Activated T-helper 17 cell treated with anti-CD3 and anti-CD28 coated beads, Interleukin-2, amount 50 U/mL, for 72 hours (primary cell): ENCODE data around the gene VTI1B. TPM values are rescaled to one million over a fixed set of nuclear protein-coding genes. Genes with fewer than 3 reads are reported as not detected.

Experiments used
- ATAC-seq: fragments of 150-1000 bp; cut with Tn5 transposase; replicated peaks from 2 replicates; pipeline ENCODE4 v1.10.0; 2021; ENCODE audit warnings: mild to moderate bottlenecking, moderate library complexity
- H3K27ac Mint-ChIP-seq: one replicate; pipeline ENCODE4 v1.8.0; 2022; ENCODE audit warnings: mixed read lengths
- H3K27me3 Mint-ChIP-seq: one replicate; pipeline ENCODE4 v1.8.0; 2022; ENCODE audit warnings: mixed read lengths
- H3K36me3 Mint-ChIP-seq: one replicate; pipeline ENCODE4 v1.8.0; 2022; ENCODE audit warnings: low read depth, mild to moderate bottlenecking, mixed read lengths
- H3K4me1 Mint-ChIP-seq: one replicate; pipeline ENCODE4 v1.8.0; 2022; ENCODE audit warnings: mixed read lengths
- H3K4me3 Mint-ChIP-seq: one replicate; pipeline ENCODE4 v1.8.0; 2022; ENCODE audit warnings: mild to moderate bottlenecking, mixed read lengths
- H3K9me3 Mint-ChIP-seq: one replicate; pipeline ENCODE4 v1.8.0; 2022; ENCODE audit warnings: mixed read lengths
- total RNA-seq, 2 donors: library from RNA; stranded (reverse); gene quantifications; one replicate each; pipeline ENCODE4 v1.2.3, GENCODE V29; 2022

VTI1B gene
- total RNA-seq, 2 donors from 2014 or later: 29.3 to 68.1 TPM

DNA sequence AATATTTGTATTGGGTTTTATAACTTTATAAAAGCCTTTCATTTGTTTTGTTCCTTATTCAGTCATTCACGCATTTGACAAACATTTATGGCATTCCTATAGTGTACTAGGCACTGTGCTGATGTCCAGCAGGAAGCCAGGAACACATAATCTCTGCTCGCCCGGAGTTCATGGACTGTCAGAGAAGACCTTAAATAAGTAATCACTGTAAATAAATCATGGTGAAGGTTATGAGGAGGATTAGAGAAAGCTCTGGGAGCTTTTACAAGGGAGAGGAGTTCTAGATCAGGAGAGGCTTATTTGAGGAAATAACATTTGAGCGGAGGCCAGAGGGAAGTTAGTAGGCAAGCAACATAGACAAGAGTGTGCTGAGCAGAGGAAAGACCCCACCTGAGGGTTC is 22.6 kb upstream of the VTI1B start:
- no peak overlapping the region for H3K4me3 Mint-ChIP-seq
- ATAC-seq: no peak
- H3K4me1 Mint-ChIP-seq: peaks cover 5% of the 10 kb centered on the region
- no peaks in the 10 kb centered on the region for H3K27me3 Mint-ChIP-seq
- no peaks in the 10 kb centered on the region for H3K9me3 Mint-ChIP-seq
- H3K36me3 Mint-ChIP-seq: peaks cover 19% of the 10 kb centered on the region
- H3K27ac Mint-ChIP-seq: no peak overlapping the region

- Mint-ChIP-seq H3K27me3 (no peaks in the 10 kb centered on the region), H3K9me3 (no peaks in the 10 kb centered on the region), H3K27ac (peak within 1 kb of the TSS; percentile 92), H3K4me1 (peaks cover 5% of the 10 kb centered on the region), H3K4me3 (peak within 1 kb of the TSS; percentile 91), H3K36me3 (peaks cover 34% of the 10 kb centered on the region)
- peak; percentile 83 for ATAC-seq
Measured at GRCh38 chr14:67695394-67695949, 21.0 kb upstream of the VTI1B start, which contains the start of gene RDH11. Gene RDH11, minus strand, starts transcription at chr14:67695764. Its CDS starts 61 bp downstream, at chr14:67695703.

- H3K27me3 Mint-ChIP-seq: no peaks in the 10 kb centered on the region
- peak overlapping the region; percentile 92 for H3K27ac Mint-ChIP-seq
- peaks cover 5% of the 10 kb centered on the region for H3K4me1 Mint-ChIP-seq
- peak overlapping the region; percentile 91 for H3K4me3 Mint-ChIP-seq
- ATAC-seq: peak; percentile 93
- H3K36me3 Mint-ChIP-seq: peaks cover 40% of the 10 kb centered on the region
- no peaks in the 10 kb centered on the region for H3K9me3 Mint-ChIP-seq
Measured at GRCh38 chr14:67694791-67695393, 20.5 kb upstream of the VTI1B start.

DNA sequence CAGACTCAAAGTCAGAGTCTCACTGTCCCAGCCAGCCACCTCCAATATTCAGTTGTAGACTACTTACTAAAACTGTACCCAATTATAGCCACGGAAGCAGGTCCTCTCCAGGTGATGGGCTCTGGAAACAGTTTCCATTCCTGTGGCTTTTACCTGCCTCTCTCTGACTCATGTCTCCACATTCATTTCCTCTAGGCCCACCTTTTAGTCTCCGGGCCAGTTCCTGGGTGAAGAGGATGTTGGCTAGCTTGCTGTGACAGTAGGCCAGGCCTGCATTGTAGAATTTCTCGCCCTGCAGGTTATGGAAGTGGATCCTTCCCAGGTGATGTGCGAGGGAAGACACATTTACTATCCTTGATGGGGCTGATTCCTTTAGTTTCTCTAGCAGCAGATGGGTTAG is 15.6 kb upstream of the VTI1B start:
- H3K27ac Mint-ChIP-seq: no peak overlapping the region
- no peak for ATAC-seq
- H3K9me3 Mint-ChIP-seq: no peaks in the 10 kb centered on the region
- no peak overlapping the region for H3K4me3 Mint-ChIP-seq
- H3K36me3 Mint-ChIP-seq: peaks cover 89% of the 10 kb centered on the region
- no peaks in the 10 kb centered on the region for H3K27me3 Mint-ChIP-seq
- H3K4me1 Mint-ChIP-seq: peaks cover 11% of the 10 kb centered on the region

- Mint-ChIP-seq H3K27me3 (no peaks in the 10 kb centered on the region), H3K4me1 (peaks cover 28% of the 10 kb centered on the region), H3K27ac (peak overlapping the region; percentile 27), H3K9me3 (no peaks in the 10 kb centered on the region), H3K36me3 (peaks cover 91% of the 10 kb centered on the region), H3K4me3 (no peak overlapping the region)
- ATAC-seq: no peak
Measured at GRCh38 chr14:67683842-67684241, 9.4 kb upstream of the VTI1B start.

- H3K4me1 Mint-ChIP-seq: peaks cover 29% of the 10 kb centered on the region
- no peaks in the 10 kb centered on the region for H3K27me3 Mint-ChIP-seq
- H3K9me3 Mint-ChIP-seq: no peaks in the 10 kb centered on the region
- no peak for ATAC-seq
- no peak overlapping the region for H3K4me3 Mint-ChIP-seq
- H3K36me3 Mint-ChIP-seq: peaks cover 85% of the 10 kb centered on the region
- peak overlapping the region; percentile 80 for H3K27ac Mint-ChIP-seq
Measured at GRCh38 chr14:67680941-67681340, 6.5 kb upstream of the VTI1B start.

- Mint-ChIP-seq H3K9me3 (no peaks in the 10 kb centered on the region), H3K4me3 (peak overlapping the region; percentile 37), H3K4me1 (peaks cover 29% of the 10 kb centered on the region), H3K27me3 (no peaks in the 10 kb centered on the region), H3K36me3 (peaks cover 77% of the 10 kb centered on the region), H3K27ac (peak overlapping the region; percentile 80)
- peak; percentile 100 for ATAC-seq
Measured at GRCh38 chr14:67680121-67680602, 5.7 kb upstream of the VTI1B start.

DNA sequence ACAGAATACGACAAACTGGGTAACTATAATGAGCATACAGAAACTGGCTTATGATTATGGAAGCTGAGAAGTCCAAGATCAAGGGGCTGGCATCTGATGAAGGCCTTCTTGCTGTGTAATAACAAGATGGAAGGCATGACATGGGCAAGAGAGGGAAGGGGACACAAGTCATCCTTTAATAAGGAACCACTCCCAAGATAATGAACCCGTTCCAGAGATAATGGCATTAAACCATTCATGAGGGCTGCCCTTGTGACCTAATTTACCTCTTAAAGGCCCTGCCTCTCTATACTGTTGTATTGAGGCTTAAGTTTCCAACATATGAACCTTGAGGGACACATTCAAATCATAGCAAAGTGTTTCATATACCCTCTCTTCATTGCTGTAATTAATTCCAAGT is 4.6 kb upstream of the VTI1B start:
- no peaks in the 10 kb centered on the region for H3K27me3 Mint-ChIP-seq
- H3K4me3 Mint-ChIP-seq: no peak overlapping the region
- peaks cover 27% of the 10 kb centered on the region for H3K4me1 Mint-ChIP-seq
- no peak overlapping the region for H3K27ac Mint-ChIP-seq
- no peak for ATAC-seq
- no peaks in the 10 kb centered on the region for H3K9me3 Mint-ChIP-seq
- H3K36me3 Mint-ChIP-seq: peaks cover 66% of the 10 kb centered on the region

DNA sequence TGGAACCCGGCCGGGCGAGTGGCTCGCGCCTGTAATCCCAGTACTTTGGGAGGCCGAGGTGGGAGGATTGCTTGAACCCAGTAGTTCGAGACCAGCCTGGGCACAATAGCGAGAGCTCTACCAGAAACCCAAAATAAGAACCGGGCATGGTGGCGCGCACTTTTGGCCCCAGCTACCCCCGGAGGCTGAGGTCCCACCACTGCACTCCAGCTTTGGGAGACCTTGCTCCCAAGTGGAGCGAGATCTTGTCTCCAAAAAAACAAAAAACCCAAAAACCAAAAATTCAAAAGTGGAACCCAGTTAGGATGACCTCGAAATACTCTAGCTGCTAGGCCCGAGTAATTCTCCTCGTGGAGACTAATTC is 769 bp upstream of the VTI1B start:
- no peak for ATAC-seq
- peak overlapping the region; percentile 61 for H3K27ac Mint-ChIP-seq
- H3K4me1 Mint-ChIP-seq: peaks cover 17% of the 10 kb centered on the region
- no peaks in the 10 kb centered on the region for H3K9me3 Mint-ChIP-seq
- H3K4me3 Mint-ChIP-seq: peak overlapping the region; percentile 83
- peaks cover 30% of the 10 kb centered on the region for H3K36me3 Mint-ChIP-seq
- H3K27me3 Mint-ChIP-seq: no peaks in the 10 kb centered on the region

- Mint-ChIP-seq H3K27ac (peak overlapping the region; percentile 84), H3K9me3 (no peaks in the 10 kb centered on the region), H3K36me3 (peaks cover 23% of the 10 kb centered on the region), H3K4me1 (peaks cover 16% of the 10 kb centered on the region), H3K27me3 (no peaks in the 10 kb centered on the region), H3K4me3 (peak overlapping the region; percentile 83)
- peak; percentile 90 for ATAC-seq
Measured at GRCh38 chr14:67674139-67674479, 323 bp downstream of the VTI1B start.

- no peak for ATAC-seq
- H3K27me3 Mint-ChIP-seq: no peaks in the 10 kb centered on the region
- peaks cover 23% of the 10 kb centered on the region for H3K36me3 Mint-ChIP-seq
- H3K9me3 Mint-ChIP-seq: no peaks in the 10 kb centered on the region
- peak overlapping the region; percentile 83 for H3K4me3 Mint-ChIP-seq
- H3K27ac Mint-ChIP-seq: peak overlapping the region; percentile 84
- peaks cover 20% of the 10 kb centered on the region for H3K4me1 Mint-ChIP-seq
Measured at GRCh38 chr14:67673451-67673850, 981 bp downstream of the VTI1B start.

DNA sequence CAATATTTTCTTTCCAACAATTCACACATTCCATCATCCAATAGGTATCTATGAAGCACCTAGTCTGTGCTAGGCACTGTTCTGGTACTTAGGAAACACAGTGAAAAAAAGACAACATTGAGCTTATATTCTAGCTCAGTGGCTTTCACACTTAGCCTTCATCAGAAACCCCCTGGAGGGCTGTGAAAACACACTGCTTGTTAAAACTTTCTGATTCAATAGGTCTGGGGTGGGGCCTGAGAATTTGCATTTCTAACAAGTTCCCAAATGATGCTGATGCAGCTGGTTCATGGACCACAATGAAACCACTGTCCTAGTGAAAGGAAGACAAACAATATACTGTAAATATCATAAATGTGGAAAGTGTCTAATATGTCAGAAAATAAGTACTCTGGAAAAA is 5.9 kb downstream of the VTI1B start:
- no peaks in the 10 kb centered on the region for H3K9me3 Mint-ChIP-seq
- H3K27ac Mint-ChIP-seq: peak overlapping the region; percentile 15
- H3K36me3 Mint-ChIP-seq: no peaks in the 10 kb centered on the region
- H3K4me1 Mint-ChIP-seq: peaks cover 42% of the 10 kb centered on the region
- ATAC-seq: peak; percentile 69
- H3K4me3 Mint-ChIP-seq: no peak overlapping the region
- H3K27me3 Mint-ChIP-seq: no peaks in the 10 kb centered on the region

DNA sequence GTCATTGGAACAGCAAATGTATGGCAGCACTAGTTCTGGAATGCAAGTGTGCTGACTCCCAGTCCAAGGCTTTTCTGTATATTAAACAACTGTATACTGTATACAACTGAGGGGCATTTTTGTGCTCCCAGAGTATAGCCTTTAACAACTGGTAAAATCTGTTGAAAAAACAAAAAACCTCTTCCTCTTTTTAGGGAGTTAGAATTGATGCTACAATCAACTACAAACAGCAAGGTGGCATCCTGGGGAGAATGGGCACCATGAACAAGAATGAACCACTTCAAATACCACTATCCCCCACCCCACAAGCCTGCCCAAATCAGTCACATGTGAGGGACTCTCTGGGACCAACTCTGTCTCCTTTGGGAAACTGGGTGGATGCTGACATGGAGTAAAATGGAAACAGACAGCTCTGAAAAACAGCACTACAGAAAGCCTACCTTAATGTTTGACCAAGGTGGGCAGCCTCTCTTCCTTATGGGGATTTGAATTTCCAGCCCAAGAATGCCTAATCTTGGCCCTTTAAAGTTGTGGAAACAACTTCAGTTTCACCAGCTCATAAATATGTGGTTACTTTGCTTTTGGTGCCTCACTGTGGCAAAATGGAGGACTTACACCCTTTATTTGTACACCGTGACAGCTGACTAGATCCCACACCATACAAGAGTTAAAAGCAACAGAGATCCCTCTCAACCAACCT is 7.5 kb downstream of the VTI1B start:
- peaks cover 35% of the 10 kb centered on the region for H3K4me1 Mint-ChIP-seq
- no peaks in the 10 kb centered on the region for H3K9me3 Mint-ChIP-seq
- H3K27me3 Mint-ChIP-seq: no peaks in the 10 kb centered on the region
- H3K27ac Mint-ChIP-seq: peak overlapping the region; percentile 87
- peak; percentile 82 for ATAC-seq
- peak overlapping the region; percentile 38 for H3K4me3 Mint-ChIP-seq
- H3K36me3 Mint-ChIP-seq: peaks cover 12% of the 10 kb centered on the region

DNA sequence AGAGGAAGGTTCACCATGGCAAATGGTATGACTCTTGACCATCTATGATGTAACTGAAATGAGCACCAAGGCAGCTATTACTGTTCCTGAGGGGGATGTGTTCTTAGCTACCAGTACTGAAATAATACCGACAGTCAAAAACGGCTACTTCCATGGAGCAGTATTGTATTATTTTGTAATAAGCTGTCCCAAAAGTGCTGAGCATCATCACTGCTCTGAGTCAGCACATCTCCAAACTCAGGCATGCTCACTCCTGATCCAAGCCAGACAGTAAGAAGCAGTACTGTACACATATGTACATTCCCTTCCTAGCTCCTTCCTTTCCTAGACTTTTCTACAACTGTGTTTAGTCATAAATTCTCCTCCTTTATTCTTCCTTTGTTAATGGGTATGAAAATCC is 8.6 kb downstream of the VTI1B start:
- H3K36me3 Mint-ChIP-seq: peaks cover 19% of the 10 kb centered on the region
- H3K27ac Mint-ChIP-seq: peak overlapping the region; percentile 87
- H3K4me3 Mint-ChIP-seq: peak overlapping the region; percentile 38
- peak; percentile 25 for ATAC-seq
- H3K27me3 Mint-ChIP-seq: no peaks in the 10 kb centered on the region
- no peaks in the 10 kb centered on the region for H3K9me3 Mint-ChIP-seq
- peaks cover 35% of the 10 kb centered on the region for H3K4me1 Mint-ChIP-seq

DNA sequence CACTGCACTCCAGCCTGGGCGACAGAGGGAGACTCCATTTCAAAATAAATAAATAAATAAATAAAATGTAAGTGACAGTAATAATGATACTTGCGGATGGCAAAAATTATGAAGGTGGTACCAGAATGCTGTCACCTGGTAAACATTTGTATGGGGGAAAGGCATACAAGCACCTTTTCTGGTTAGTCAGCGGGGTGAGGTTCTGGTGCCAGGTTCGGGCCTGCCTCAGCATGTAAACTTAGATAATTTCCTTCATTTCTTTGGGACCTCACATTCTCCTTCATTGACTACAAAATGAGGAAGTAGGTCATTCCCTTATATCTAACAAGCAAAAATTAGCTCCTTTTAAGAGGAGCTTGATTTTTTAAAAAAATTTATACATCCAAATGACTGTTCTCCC is 10.8 kb downstream of the VTI1B start:
- H3K36me3 Mint-ChIP-seq: peaks cover 42% of the 10 kb centered on the region

More for the DNA sequence above, 10.8 kb downstream of the VTI1B start:
- Mint-ChIP-seq H3K27ac (peak overlapping the region; percentile 82), H3K27me3 (no peaks in the 10 kb centered on the region), H3K4me3 (no peak overlapping the region), H3K4me1 (peaks cover 28% of the 10 kb centered on the region), H3K9me3 (no peaks in the 10 kb centered on the region)
- no peak for ATAC-seq
